Keratinocyte (primary cell): ENCODE measurements around the gene ADH6.
"Not testable (repeated sequence)": the region's sequence is repeated elsewhere in the genome, so short reads cannot be mapped to it uniquely, and the experiment has no call there.

Experiments used
- CTCF ChIP-seq, 3 experiments: IDR thresholded peaks in 1 of 3; conservative IDR thresholded peaks in 1 of 3; optimal IDR thresholded peaks in 1 of 3; 2 replicates in 2 of 3; 3 replicates in 1 of 3; pipeline versions ENCODE3 to v1.5.1; 2011; ENCODE audit warnings: low read length in 3 of 3, mild to moderate bottlenecking in 3 of 3, moderate library complexity in 2 of 3, control low read depth in 1 of 3, inconsistent platforms in 1 of 3; ENCODE audit not compliant: insufficient read depth in 2 of 3; ENCODE audit errors: extremely low read depth in 1 of 3
- EZH2 ChIP-seq: IDR thresholded peaks from one replicate; pipeline ENCODE4 v1.6.1; 2012; ENCODE audit warnings: inconsistent platforms, mild to moderate bottlenecking, low read length, moderate library complexity

GRCh38 chr4:99227646-99228045 lies 8.6 kb upstream of the ADH6 start:
- TF ChIP-seq CTCF (optimal IDR thresholded peaks at IDR 0.05 in 1 of 3, IDR thresholded peaks at IDR 0.05 in 1 of 3, conservative IDR thresholded peaks at IDR 0.05 in 1 of 3; ENCODE audit: extremely low read depth in 1 of 3, insufficient read depth in 2 of 3, low read length in 3 of 3); EZH2: not testable (repeated sequence)
